HG03095 (cell line): ENCODE data around the gene FOXP1.

Source experiments
- ATAC-seq: cut with Tn5 transposase; IDR thresholded peaks from one replicate; pipeline ENCODE4 v1.9.1; 2021; ENCODE audit warnings: moderate library complexity; ENCODE audit not compliant: unreplicated experiment

Gene FOXP1

GRCh38 chr3:71406972-71407810 lies 176.3 kb downstream of the FOXP1 start:
- no peak for ATAC-seq

- ATAC-seq, result no peak
These were observed 180.6 kb downstream of the FOXP1 start for GRCh38 chr3:71402911-71403310.

- no peak for ATAC-seq
These were observed 181.2 kb downstream of the FOXP1 start for GRCh38 chr3:71402280-71402679.

- no peak for ATAC-seq
These were observed 181.8 kb downstream of the FOXP1 start for GRCh38 chr3:71401695-71402231.

GRCh38 chr3:71400986-71401451 lies 182.5 kb downstream of the FOXP1 start:
- no peak for ATAC-seq

GRCh38 chr3:71399478-71399877 lies 184.1 kb downstream of the FOXP1 start:
- ATAC-seq, result no peak

- ATAC-seq, result no peak
These were observed 185.2 kb downstream of the FOXP1 start for GRCh38 chr3:71398157-71398836.

- ATAC-seq, result no peak
These were observed 185.8 kb downstream of the FOXP1 start for GRCh38 chr3:71397726-71398125.

GRCh38 chr3:71397046-71397445 lies 186.5 kb downstream of the FOXP1 start:
- ATAC-seq, result no peak

GRCh38 chr3:71395927-71396695 lies 187.4 kb downstream of the FOXP1 start:
- ATAC-seq, result no peak

GRCh38 chr3:71395470-71395869 lies 188.1 kb downstream of the FOXP1 start:
- ATAC-seq, result no peak

- ATAC-seq, result no peak
These were observed 189.8 kb downstream of the FOXP1 start for GRCh38 chr3:71393745-71394144.

GRCh38 chr3:71393093-71393492 lies 190.4 kb downstream of the FOXP1 start:
- ATAC-seq, result peak; percentile 48

GRCh38 chr3:71392251-71392650 lies 191.3 kb downstream of the FOXP1 start:
- peak; percentile 64 for ATAC-seq

GRCh38 chr3:71391361-71391760 lies 192.2 kb downstream of the FOXP1 start:
- ATAC-seq, result no peak

- ATAC-seq, result no peak
These were observed 193.5 kb downstream of the FOXP1 start for GRCh38 chr3:71389911-71390573.

- ATAC-seq, result no peak
These were observed 194.3 kb downstream of the FOXP1 start for GRCh38 chr3:71389191-71389590.

GRCh38 chr3:71388535-71389120 lies 194.9 kb downstream of the FOXP1 start:
- ATAC-seq, result no peak

GRCh38 chr3:71387586-71387985 lies 195.9 kb downstream of the FOXP1 start:
- ATAC-seq, result no peak
